DND-41 (cell line): ENCODE measurements around the gene UBE2D3.

Source experiments
- ATAC-seq: fragments of 200-7000 bp; cut with Tn5 transposase; 3 replicates; pipeline ENCODE4 v1.9.1; 2021; ENCODE audit warnings: low read depth; ENCODE audit not compliant: insufficient read depth
- DNase-seq: peaks from one replicate; pipeline ENCODE4 v3.0.0-alpha.2; 2020
- H2AFZ ChIP-seq: 2 replicates; pipeline ENCODE4 v1.6.0; 2012; ENCODE audit warnings: low read depth, low read length
- H3K27ac ChIP-seq: 2 replicates; pipeline ENCODE4 v1.5.1; 2012; ENCODE audit warnings: low read length, inconsistent platforms
- H3K27me3 ChIP-seq: fragments of 200-600 bp; sonication (generic); 2 replicates; pipeline ENCODE4 v1.6.0; 2012; ENCODE audit warnings: low read length, mild to moderate bottlenecking, inconsistent platforms; ENCODE audit not compliant: insufficient read depth, poor library complexity
- H3K36me3 ChIP-seq: 2 replicates; pipeline ENCODE4 v1.5.1; 2012; ENCODE audit warnings: low read length, inconsistent platforms; ENCODE audit not compliant: insufficient read depth
- H3K4me1 ChIP-seq: 2 replicates; pipeline ENCODE4 v1.5.1; 2012; ENCODE audit warnings: mild to moderate bottlenecking, low read length; ENCODE audit not compliant: insufficient read depth
- H3K4me2 ChIP-seq: 2 replicates; pipeline ENCODE4 v1.6.0; 2012; ENCODE audit warnings: mild to moderate bottlenecking, moderate library complexity, low read length, inconsistent platforms; ENCODE audit not compliant: insufficient read depth
- H3K4me3 ChIP-seq, 2 experiments: fragments of 200-600 bp in 1 of 2; shearing (Covaris generic) in 1 of 2; 2 replicates each; pipeline ENCODE4 v1.5.1; 2012 to 2016; ENCODE audit warnings: inconsistent platforms in 2 of 2, low read length in 2 of 2, mild to moderate bottlenecking in 2 of 2, low read depth in 1 of 2, moderate library complexity in 1 of 2
- H3K79me2 ChIP-seq: 2 replicates; pipeline ENCODE4 v1.6.0; 2012; ENCODE audit warnings: low read length, inconsistent platforms; ENCODE audit not compliant: insufficient read depth
- H3K9ac ChIP-seq: 2 replicates; pipeline ENCODE4 v1.6.0; 2012; ENCODE audit warnings: low read depth, mild to moderate bottlenecking, inconsistent platforms, low read length, moderate library complexity
- H3K9me3 ChIP-seq: 2 replicates; pipeline ENCODE4 v1.5.1; 2012; ENCODE audit warnings: low read length, moderate library complexity, mild to moderate bottlenecking, inconsistent platforms; ENCODE audit not compliant: insufficient read depth, severe bottlenecking
- H4K20me1 ChIP-seq: 2 replicates; pipeline ENCODE4 v1.6.0; 2012; ENCODE audit warnings: low read length; ENCODE audit not compliant: insufficient read depth
- EZH2 ChIP-seq: IDR thresholded peaks from 3 replicates; pipeline ENCODE4 v1.6.1; 2012; ENCODE audit warnings: borderline replicate concordance, low read depth, mild to moderate bottlenecking, moderate library complexity, low read length, inconsistent platforms; ENCODE audit not compliant: severe bottlenecking
- TF ChIP-seq, protein P1 (sequence below): IDR thresholded peaks from 2 replicates; pipeline ENCODE4 v1.5.1; 2012; ENCODE audit warnings: borderline replicate concordance, low read length, moderate library complexity, mild to moderate bottlenecking; ENCODE audit not compliant: poor library complexity, severe bottlenecking; ENCODE audit errors: extremely low read depth

The UBE2D3 gene

DNA sequence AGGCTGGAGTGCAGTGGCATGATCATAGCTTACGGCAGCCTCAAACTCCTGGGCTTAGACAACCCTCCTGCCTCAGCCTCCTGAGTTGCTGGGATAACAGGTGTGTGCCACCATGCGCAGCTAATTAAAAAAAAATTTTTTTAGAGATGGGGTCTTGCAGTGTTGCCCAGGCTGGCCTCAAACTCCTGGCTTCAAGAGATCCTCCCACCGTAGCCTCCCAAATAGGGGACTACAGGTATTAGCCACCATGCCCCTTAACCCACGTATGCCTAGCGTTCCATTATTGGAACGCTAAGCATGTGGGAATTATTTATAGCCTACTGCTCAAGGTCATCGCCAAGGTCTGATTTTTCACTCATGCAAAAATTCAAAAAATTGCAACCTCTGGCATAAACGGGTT is 20.3 kb upstream of the UBE2D3 start:
- H3K9ac ChIP-seq, result no peak overlapping the region
- H3K4me2 ChIP-seq, result no peak overlapping the region
- no peak for TF ChIP-seq EZH2
- TF ChIP-seq, protein P1, sequence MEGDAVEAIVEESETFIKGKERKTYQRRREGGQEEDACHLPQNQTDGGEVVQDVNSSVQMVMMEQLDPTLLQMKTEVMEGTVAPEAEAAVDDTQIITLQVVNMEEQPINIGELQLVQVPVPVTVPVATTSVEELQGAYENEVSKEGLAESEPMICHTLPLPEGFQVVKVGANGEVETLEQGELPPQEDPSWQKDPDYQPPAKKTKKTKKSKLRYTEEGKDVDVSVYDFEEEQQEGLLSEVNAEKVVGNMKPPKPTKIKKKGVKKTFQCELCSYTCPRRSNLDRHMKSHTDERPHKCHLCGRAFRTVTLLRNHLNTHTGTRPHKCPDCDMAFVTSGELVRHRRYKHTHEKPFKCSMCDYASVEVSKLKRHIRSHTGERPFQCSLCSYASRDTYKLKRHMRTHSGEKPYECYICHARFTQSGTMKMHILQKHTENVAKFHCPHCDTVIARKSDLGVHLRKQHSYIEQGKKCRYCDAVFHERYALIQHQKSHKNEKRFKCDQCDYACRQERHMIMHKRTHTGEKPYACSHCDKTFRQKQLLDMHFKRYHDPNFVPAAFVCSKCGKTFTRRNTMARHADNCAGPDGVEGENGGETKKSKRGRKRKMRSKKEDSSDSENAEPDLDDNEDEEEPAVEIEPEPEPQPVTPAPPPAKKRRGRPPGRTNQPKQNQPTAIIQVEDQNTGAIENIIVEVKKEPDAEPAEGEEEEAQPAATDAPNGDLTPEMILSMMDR, result no peak
- H3K4me1 ChIP-seq, result no peaks in the 10 kb centered on the region
- ATAC-seq (no peak), DNase-seq (no peak)
- H3K9me3 ChIP-seq, result no peaks in the 10 kb centered on the region
- H3K27me3 ChIP-seq, result no peaks in the 10 kb centered on the region
- H4K20me1 ChIP-seq, result 0 out of 2 replicates have a peak, but pooled peaks cover 17% of the 10 kb centered on the region
- no peak overlapping the region for H2AFZ ChIP-seq
- H3K4me3 ChIP-seq, result no peak overlapping the region
- peaks cover 70% of the 10 kb centered on the region for H3K79me2 ChIP-seq
- no peak overlapping the region for H3K27ac ChIP-seq
- no peaks in the 10 kb centered on the region for H3K36me3 ChIP-seq

DNA sequence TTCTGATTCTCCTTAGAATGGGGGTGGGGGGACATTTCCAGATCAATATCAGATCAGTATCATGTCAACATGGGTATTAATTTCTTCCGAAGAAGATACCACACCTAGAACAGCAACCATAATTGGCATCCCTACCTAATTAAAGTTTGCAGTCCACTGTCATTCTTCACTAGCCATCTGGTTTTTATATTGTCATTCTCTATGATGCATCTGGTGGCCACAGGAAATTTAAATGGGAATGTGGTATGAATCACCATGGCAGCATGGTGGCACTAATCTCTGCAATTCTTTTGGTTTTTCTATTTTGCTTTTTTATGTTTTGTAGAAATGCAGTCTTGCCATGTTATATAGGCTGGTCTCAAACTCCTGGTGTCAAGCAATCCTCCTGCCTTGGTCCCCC is 16.6 kb upstream of the UBE2D3 start:
- Histone ChIP-seq H2AFZ (no peak overlapping the region), H3K27ac (no peak overlapping the region), H4K20me1 (peaks cover 16% of the 10 kb centered on the region; the same call in 1 of the 2 replicates), H3K4me3 (no peak overlapping the region), H3K27me3 (no peaks in the 10 kb centered on the region), H3K36me3 (peaks cover 2% of the 10 kb centered on the region; the same call in 1 of the 2 replicates), H3K9me3 (no peaks in the 10 kb centered on the region), H3K79me2 (peaks cover 71% of the 10 kb centered on the region), H3K9ac (no peak overlapping the region), H3K4me1 (no peaks in the 10 kb centered on the region), H3K4me2 (no peak overlapping the region)
- TF ChIP-seq, protein P1, result no peak
- no peak for TF ChIP-seq EZH2
- DNase-seq (no peak), ATAC-seq (no peak)

DNA sequence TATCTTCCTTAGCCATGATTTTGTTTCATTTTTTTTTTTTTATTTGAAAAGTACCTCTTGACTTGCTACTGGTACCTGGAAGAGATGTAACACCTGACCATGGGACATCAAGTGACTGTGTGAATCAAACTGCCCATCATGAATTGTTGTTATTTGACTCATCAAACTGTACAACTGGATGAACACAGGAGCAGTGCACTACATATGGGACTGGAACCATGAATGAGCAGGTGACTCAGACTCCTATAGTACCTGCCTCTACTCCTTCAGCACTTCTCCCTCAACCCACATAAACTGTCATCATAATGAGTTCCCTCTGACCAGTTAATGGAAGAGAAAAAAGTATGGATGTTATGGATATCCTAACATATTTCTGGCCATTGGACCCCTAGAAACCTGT is 15.9 kb upstream of the UBE2D3 start:
- Histone ChIP-seq H3K79me2 (peaks cover 69% of the 10 kb centered on the region), H3K9ac (no peak overlapping the region), H3K27ac (no peak overlapping the region), H3K4me2 (no peak overlapping the region), H3K36me3 (peaks cover 2% of the 10 kb centered on the region; the same call in 1 of the 2 replicates), H4K20me1 (peaks cover 16% of the 10 kb centered on the region; the same call in 1 of the 2 replicates), H3K27me3 (no peaks in the 10 kb centered on the region), H2AFZ (no peak overlapping the region), H3K9me3 (no peaks in the 10 kb centered on the region), H3K4me1 (no peaks in the 10 kb centered on the region), H3K4me3 (no peak overlapping the region)
- no peak for TF ChIP-seq EZH2
- no peak for ATAC-seq
- no peak for DNase-seq

DNA sequence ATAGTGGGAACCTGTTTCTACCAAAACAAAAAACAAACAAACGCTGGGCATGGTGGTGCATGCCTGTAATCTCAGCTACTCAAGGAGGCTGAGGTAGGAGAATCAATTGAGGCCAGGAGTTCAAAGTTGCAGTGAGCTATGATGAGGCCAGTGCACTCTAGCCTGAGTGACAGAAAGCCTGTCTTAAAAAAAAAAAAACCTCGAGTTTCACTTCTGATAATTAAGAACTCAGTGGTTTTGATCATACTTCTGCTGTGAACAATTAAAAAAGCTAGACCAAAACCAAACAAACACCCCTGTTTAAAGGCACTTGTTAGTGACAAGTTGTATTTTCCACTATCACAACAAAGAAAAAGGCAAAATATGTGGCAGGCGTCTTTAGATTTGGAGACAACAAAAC is 15.0 kb upstream of the UBE2D3 start:
- Histone ChIP-seq H3K9ac (no peak overlapping the region), H2AFZ (no peak overlapping the region), H3K79me2 (peaks cover 66% of the 10 kb centered on the region), H3K36me3 (peaks cover 2% of the 10 kb centered on the region; the same call in 1 of the 2 replicates), H4K20me1 (peaks cover 13% of the 10 kb centered on the region; the same call in 1 of the 2 replicates), H3K27ac (no peak overlapping the region), H3K9me3 (no peaks in the 10 kb centered on the region), H3K4me3 (no peak overlapping the region), H3K27me3 (no peaks in the 10 kb centered on the region), H3K4me1 (no peaks in the 10 kb centered on the region), H3K4me2 (no peak overlapping the region)
- TF ChIP-seq EZH2, result no peak
- TF ChIP-seq, protein P1, result no peak
- ATAC-seq (no peak), DNase-seq (no peak)
